GM21423 (cell line): ENCODE results near the gene MBL2.
A peak's percentile ranks its signal among the peaks of the same experiment; 100 is the strongest.

Experiments
- ATAC-seq: cut with Tn5 transposase; IDR thresholded peaks from one replicate; pipeline ENCODE4 v1.9.1; 2021; ENCODE audit warnings: mild to moderate bottlenecking, moderate library complexity; ENCODE audit not compliant: unreplicated experiment

Gene MBL2

DNA sequence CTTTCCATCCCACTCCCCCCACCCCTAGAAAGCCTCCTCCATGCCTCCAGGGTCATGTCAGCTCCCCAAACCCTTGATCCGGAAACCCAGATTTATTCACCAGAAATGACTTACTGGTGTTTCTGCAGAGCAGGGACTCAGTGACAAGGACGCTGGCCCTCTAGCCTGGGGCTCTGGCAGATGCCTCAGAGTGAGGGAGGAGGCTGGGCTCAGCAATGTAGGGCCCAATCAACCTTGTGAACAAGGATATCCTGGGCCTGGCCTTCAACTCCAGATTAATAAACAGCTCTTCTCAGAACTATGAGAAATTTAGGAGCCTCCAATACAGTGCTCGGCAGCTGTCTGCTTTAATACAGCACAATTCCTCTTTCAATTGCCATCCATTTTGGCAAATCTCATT, at the start of gene MBL2:
TSS of gene MBL2 (minus strand) at position 162 of the 400 bp plus-strand sequence. CDS start 1,149 bp downstream, outside the sequence.
- ATAC-seq, result no peak

DNA sequence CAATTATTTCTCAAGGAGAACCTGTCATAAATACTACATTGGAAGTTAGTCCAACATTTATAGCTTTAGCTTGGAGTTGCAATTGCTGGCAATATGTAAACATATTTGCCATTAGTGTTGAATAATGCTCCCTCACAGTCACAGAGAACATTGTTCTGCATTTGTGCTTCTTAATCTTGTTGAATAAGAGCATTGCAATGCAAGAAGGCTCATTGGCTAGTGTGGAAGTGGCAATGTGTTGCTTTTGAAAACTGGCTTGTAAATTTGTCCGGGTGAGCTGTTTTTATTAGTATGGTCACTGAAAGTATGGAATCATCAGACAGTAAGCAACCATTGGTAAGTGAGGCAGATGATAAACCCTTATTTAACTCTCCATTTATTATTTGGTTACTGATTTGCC, 47.7 kb upstream of the MBL2 start:
- ATAC-seq, result no peak

DNA sequence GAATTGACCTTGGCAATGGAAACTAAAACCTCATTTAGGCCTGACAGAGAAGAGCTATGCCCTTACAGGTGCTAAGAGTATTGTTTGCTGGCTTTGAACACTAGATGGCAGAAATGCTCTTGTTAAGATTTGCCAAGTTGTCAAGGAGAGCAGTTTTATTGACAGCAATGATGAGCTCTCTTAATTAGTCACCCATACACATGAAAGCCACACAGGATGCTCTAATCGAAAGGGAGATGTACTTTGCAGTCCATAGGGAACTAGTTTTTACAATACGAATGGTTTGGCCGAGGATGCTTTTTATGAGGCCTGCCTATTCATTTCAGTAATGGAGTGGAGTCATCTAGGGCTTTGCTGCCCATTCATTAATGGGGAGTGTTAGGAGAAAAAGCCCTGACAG, 45.4 kb upstream of the MBL2 start:
- ATAC-seq, result peak; percentile 96

DNA sequence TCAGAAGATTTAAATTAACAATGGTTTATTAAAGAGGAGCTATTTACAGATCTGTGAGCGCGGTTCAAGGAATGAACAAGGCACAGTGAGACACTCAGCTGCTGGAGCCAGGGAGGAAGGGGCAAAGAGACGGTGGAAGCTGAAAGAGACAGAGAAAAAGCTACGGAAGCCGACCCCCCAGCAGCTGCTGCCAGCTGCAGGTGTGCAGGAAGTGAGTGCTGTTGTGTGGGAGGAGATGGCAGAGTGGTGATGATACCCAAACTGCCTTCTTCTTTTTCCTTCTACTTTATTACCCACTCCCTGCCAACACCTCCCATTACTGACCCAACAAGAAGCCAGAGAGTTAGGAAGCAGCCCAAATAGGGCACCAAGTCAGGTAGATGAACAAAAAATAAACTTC, 41.9 kb upstream of the MBL2 start:
- no peak for ATAC-seq

DNA sequence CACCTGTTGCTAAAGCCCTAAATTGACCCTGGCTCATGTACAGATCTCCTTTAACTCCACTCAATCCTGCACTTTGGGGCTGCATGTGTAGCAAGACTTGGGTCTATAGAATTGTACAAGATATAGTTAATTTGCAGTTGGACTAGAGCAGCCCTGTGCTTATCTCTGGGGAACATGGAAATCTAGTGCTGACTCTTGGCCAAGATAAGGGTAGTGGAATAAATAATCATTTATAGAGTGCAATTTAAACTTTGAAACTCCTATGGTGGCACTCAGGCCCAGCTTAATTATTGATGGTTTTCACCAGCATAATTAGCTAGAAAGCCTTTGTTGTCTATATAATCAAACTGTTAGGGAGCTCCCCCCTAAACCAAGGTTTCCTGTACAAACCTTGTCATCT, 39.2 kb upstream of the MBL2 start:
- no peak for ATAC-seq

DNA sequence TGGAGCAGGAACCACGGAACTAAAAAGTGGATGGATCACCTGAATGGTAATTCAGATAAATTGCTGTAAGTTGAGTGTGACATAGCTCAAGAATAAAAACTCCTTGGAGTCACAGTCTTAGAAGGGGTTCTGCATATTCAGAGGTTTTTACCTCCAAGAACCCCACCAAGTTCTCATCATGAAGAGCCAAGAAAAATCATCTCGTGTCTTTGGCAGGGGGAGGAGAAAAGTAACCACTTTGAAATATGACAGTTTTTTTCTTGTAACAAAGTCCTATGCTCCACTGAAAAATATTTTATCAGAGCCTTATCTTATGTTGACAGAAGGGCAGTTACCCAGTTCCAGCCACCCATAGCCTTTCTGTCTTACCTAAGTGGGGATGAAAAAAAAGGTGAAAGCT, 38.2 kb upstream of the MBL2 start:
- no peak for ATAC-seq

DNA sequence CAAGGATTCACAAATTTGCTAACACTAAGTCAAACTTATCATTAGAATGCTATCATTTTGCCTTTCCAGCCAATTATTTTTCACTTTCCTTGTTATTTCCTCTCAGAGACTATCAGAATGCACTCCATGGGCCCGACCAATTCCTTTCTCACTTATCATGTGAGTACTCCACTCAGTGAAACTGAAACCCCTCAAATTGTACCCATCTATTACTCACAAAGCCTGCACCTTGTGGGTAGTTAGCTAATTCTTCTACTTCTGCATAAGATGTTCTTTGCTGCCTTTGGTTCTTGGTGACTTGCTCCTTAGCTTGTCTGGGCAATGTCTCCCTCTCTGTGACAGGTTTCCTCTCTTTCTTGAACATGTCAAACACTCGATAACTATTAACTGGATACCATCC, 35.2 kb upstream of the MBL2 start:
- ATAC-seq, result no peak

DNA sequence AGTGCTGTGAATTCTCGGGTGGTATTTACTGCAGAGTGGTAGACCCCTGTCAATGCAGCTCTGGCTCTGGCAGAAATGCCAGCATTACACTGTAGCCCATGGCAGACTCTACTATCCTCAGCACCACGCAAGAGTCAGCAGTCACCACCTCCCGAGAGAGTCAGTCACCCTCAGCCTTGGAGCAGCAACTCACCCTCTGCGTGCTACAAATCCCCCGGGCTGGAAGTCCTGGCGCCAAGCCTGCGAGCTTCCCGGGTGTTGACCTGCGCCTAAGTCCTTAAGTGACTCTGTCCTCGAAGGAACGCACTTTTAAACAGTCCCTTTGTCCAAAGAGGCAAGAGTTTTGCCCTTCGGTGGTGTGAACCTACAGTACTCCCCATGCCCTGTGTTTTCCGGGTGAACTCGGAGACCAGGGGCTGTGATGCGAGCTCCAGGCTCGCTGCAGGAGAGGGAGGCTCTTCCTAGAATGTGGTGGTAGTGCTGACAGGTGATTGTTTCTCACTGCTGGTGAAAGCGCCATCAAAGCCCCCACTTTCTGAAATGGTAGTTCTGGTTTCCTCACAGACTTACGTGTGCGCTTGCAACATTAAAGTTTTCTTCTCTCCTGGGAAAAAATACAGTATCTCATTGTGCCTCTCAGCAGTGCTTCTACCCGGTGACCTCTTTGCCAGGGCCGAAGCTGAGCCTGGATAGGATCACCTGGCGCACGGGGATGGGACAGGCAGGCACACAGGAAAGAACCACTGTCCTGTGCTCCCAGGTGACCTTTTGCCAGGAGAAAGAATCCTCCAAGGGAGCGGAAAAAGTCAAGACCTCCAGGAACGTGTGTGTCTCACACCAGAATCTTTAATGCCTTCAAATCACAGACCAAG, 33.1 kb upstream of the MBL2 start:
- ATAC-seq, result no peak

DNA sequence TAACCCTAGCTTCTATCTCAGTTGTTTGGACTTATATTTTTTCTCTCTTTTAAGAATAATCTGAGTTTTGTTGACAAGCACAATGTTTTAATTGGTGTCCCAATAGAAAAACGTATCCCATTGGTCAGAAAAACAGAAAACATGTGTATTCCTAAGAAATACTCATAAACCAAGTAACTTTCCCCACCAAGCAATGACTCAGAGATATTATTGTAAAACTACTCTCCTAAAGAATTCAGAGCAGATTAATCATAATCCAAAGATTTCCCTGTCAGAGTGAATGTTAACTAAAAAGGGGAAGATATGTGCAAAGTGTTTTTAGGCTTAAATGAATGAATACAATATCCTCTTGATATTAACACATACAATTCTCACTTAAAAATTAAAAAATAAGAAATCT, 29.4 kb upstream of the MBL2 start:
- no peak for ATAC-seq

DNA sequence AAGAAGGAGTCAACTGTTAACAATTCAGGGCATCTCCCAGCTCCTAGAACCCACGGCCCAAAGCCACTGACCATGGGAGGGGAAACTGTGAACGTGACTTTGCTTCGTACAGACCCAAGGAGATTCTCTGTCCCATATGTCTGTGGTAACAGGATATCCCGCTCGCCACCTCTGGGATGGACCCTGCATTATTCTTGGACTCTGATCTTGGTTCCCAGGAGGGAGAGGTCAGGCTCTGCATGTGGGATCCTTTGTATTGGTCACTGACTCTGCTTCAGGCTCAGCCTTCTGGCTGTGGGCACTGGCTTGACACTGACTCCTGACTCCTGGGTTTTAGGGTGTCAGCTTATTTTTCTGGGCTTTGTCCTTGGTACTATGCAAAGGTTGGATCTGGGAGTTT, 13.5 kb upstream of the MBL2 start:
- no peak for ATAC-seq

DNA sequence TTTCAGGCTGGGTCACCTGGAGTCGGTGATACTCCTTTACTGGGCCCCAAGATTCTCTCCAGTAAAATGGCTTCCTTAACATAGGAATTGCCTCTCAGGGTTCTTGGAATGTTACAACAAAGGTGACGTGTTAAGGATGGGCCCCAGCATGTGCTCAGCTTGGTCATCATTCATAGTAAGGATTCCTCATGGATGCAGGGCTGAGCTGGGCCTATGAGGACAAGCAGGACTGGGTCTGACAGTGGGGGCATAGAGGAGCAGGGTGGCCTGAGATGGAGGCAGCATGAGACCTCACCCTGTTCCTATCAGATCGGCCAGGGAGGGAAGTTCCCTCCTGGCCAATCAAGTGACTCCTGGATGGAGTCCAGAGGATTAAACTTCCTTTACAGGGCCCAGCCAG, 12.8 kb upstream of the MBL2 start:
- ATAC-seq, result no peak

DNA sequence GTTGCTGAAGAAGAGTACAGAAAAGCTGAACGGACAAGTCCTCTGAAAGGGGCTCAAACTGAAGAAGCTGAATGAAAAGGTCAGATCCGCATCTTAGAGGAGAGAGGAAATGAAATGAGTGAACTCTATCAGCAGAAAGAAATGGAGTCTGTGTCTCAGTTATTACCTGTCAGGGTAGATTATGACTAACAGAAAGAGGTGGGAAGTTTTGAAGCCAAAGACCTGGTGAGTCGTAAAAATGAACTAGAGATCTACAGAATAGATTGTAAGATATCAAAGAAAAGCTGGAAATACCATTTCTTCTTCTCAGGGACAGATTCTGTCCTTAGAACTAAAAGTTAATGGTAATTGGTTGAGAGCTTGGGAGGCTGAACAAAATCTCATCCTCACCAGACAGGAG, 11.1 kb upstream of the MBL2 start:
- no peak for ATAC-seq

DNA sequence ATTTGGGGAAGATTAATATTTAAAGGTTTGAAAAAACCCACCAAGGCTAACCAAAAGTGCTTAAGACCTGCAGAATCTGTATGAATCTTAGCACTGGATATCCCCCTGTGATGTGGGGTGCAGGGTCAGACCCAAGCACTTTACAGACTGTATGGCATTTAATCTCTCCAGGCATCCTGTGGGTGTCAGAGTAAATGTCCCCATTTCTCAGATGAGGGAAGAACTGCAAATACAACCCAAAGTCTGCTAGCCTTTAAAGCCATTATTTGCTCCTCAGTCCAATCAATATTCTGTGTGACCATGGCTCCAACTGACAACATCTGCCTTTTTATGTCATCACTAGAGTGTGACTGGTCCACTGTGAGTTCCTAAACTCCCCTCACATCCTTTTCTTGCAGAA, 10.0 kb upstream of the MBL2 start:
- ATAC-seq, result no peak

DNA sequence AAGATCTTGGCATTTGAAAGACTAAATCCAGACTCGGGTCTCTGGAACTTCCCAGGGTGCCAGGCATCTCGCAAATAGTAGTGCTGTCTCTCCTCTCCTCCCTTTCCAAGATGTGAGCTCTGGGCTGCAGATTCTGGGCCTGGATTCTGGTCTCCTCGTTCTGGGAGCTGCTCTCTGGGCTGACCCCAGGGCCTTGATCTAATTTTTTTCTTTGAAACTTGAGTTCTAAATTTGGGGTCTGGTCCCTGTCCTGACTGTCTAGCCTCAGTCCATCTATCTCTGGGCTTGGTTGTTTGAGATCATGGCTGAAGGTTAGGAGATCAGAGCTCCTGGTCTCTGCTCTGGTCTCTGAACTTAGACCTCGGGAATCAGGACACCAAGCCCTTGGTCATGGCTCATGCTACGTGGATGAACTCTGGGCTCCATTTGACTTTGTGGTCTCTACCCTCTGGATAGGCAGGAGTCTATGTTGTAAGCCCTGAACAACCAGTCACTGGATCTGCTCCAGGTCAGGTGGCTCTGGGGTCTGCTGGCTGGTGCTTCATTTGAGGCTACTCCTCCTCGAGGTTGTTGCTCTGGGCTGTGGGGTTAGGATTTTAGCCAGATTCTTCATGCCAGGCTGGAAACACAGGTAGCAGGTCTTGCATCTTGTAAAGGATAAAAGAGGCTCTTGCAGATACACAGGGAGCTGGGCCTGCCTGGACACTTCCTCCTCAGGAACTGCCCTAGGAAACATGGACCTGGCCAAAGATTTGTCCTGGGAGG, 8.0 kb upstream of the MBL2 start:
- peak; percentile 21 for ATAC-seq

DNA sequence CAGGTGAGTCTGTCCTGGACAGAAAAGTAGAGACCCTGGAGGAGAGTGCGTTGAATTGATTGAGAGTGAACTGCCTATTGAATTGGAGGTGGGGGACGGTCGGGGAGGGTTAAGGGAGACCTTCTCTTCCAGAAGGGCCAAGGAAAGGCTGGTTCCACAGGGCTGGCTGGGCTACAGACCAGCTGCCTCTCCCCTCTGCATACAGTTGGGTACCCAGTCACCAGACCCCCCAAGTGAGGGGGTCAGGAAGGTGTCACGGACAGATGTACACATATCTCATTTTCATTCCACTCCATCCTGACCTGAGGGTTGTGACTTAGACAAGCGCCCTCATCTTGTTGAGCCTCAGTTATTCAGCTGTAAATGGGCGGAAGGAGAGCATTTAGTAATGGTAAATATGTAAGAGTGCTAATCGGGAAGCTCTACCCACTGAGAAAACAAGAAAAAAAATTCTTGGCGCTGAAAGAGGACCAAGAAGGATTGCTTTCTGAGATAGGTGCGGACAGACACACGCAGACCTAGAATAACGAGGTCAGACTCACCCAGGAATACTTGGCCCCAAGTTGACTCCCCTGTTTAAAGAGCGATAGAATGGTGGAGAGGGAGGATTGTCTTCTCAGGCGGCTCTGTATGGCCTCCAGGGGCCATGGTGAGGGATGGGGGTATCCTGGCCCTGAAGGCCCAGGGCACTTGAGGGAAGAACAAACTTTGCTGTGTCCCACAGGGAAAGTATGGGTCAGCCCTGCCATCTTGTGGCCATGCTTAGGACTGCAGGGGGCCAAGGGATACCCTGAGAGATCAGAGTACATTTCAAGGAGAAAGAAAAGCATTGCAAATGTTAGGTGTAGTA, 7.2 kb upstream of the MBL2 start:
- ATAC-seq, result peak; percentile 96

DNA sequence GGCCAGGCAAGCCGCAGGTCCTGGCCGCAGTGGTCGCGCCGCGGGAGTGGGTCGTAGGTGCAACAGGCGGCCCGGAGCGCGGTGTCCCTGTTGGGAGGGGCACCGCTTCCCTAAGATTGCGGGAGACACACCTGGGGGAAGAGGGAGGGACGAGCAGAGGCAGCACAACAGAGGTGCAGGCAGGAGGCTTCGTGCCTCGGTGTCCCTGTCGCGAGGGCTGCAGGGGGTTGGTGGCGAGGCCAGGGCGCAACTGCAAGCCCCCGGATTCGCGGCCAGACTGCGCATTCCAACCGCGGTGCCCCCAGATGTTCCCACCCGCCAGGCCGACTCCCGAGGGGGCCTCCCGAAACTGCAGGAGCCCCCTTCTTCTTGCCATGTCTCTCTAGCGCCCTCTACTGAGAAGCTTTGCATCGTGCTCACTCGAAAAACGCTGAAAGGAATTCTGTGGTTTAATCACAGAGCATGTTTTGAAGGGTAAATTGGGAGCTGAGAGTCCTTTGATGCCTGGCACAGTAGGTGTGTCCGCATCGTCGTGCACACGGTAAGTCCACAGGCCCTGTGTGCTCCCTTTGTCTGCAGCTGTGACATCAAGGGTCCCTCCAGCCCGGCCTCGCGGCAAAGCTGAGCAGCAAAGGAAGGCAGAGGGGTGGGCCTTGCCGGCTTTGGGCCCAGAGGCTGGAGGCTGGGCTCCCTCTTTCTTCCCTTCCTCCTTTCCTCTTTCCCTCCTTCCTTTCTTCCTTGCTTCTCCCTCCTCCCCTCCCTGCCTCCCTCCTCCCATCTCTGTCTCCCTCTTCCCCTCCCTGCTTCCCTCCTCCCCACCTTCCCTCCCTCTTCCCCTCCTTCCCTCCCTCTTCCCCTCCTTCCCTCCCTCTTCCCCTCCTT, 6.2 kb upstream of the MBL2 start:
- ATAC-seq, result no peak

DNA sequence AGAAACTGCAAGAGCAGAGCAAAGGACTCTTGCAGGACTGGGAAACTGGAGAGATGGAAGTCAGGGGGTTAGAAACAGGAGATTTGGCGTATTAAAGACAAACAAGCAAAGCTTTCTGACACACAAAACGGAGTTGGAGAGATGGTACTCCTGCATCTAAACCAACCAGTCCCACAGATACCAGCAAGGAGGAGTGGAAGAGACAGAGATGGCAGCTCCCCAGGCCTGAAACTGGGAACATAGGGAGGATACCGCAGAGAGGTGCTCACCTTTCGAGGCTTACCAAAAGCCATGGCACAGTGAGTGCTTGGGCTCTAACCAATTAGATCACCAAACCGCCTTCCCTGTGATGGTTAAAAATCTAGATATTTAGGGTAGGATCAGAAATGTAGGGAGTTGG, 4.8 kb upstream of the MBL2 start:
- ATAC-seq, result no peak

DNA sequence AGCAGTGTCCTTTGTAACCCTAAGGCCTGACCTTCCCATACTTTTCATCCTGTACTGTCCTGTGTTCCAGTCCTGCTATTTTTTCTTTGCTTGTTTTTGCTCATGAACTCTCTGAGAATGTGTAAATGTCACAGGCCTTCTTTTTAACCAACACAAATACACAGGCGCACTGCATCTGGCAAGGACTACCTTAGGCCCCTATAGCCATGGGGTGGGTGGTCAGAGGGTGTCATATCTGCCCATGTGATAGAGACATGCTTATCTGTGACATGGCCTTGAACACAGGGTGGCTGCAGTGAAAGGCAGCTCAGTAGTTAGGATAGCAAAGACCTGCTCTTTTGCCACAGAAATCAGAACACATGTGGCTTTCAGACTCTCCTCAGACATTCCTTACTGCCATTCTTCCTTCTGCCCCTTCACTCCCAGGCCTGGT, 3.9 kb upstream of the MBL2 start:
- ATAC-seq, result no peak

DNA sequence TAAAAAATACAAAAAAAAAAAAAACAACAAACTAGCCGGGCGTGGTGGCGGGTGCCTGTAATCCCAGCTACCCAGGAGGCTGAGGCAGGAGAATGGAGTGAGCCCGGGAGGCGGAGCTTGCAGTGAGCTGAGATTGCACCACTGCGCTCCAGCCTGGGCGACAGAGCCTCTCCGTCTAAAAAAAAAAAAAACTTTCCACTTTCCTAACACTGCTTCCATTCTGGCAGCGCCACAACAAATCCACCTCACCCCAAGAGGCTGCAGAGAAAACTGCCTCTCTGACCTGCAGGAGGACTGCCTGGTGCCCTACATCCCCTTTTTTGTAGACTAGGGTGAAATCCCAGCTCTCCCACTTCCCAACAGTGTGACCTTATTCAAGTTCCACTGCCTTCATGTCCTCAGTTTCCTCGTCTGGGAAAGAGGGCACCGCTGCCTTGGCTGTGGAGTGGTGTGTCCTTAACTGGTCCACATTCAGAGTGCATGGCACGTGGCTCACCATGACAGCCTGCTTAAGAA, 2.6 kb upstream of the MBL2 start:
- no peak for ATAC-seq

DNA sequence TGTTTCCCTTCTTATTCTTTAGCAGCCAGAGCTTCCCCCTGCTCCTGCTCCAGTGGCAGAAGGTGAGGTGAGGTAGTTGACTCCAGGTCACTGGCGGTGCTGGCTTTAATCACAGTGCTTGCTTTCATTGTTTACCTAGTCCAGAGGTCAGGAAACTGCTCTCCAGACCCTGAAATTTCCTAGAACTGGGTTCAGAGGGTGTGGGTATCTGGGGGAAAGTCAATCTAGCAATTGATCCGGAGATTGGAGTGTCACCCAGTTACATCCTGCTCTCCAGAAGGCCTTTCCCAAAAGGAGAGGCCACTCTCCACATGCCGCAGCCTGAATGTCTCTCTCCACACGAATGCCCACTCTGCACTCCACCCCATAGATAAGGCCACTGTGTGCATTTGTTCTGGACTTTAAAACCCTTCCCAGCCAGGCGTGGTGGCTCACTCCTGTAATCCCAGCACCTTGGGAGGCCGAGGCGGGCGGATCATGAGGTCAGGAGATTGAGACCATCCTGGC, 2.1 kb upstream of the MBL2 start:
- ATAC-seq, result no peak
